ENCODE results near the gene C19orf67. TPM values are rescaled to one million over a fixed set of nuclear protein-coding genes. Genes with fewer than 3 reads are reported as not detected.

The C19orf67 gene
- total and polyA plus RNA-seq, 2 donors from 2014 or later: not detected

GRCh38 chr19:14111486-14111885 lies 25.9 kb upstream of the C19orf67 start:
- H3K36me3 ChIP-seq (ENCODE audit: control insufficient read depth in 2 of 3, insufficient read depth in 3 of 3, low read length in 3 of 3): peaks cover 0 to 2% (median 0%) of the 10 kb centered on the region in 3 donors
- no peak overlapping the region for H3K27ac ChIP-seq (ENCODE audit: low read depth in 2 of 2, low read length in 2 of 2)
- no peak overlapping the region for H3K4me3 ChIP-seq (ENCODE audit: low read length in 3 of 3)
- H3K9ac ChIP-seq (ENCODE audit: low read length in 3 of 3): no peak overlapping the region
- H3K9me3 ChIP-seq (ENCODE audit: control insufficient read depth in 2 of 3, insufficient read depth in 1 of 3, low read length in 3 of 3): no peaks in the 10 kb centered on the region
- TF ChIP-seq, protein P1, sequence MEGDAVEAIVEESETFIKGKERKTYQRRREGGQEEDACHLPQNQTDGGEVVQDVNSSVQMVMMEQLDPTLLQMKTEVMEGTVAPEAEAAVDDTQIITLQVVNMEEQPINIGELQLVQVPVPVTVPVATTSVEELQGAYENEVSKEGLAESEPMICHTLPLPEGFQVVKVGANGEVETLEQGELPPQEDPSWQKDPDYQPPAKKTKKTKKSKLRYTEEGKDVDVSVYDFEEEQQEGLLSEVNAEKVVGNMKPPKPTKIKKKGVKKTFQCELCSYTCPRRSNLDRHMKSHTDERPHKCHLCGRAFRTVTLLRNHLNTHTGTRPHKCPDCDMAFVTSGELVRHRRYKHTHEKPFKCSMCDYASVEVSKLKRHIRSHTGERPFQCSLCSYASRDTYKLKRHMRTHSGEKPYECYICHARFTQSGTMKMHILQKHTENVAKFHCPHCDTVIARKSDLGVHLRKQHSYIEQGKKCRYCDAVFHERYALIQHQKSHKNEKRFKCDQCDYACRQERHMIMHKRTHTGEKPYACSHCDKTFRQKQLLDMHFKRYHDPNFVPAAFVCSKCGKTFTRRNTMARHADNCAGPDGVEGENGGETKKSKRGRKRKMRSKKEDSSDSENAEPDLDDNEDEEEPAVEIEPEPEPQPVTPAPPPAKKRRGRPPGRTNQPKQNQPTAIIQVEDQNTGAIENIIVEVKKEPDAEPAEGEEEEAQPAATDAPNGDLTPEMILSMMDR (IDR thresholded peaks at IDR 0.05; ENCODE audit: borderline replicate concordance, extremely low read depth, insufficient read depth): no peak
- no peak for FAIRE-seq
- intact Hi-C loops (cut with DNase I): no loop called here
- H3K27me3 ChIP-seq (ENCODE audit: control insufficient read depth, insufficient read depth, low read length): no peaks in the 10 kb centered on the region
- DNase-seq: no peak
- peaks cover 0 to 32% (median 18%) of the 10 kb centered on the region in 3 donors for H3K4me1 ChIP-seq (ENCODE audit: control insufficient read depth in 2 of 3, insufficient read depth in 2 of 3, low read depth in 1 of 3, low read length in 3 of 3)

- no peaks in the 10 kb centered on the region for H3K9me3 ChIP-seq (ENCODE audit: control insufficient read depth in 2 of 3, insufficient read depth in 1 of 3, low read length in 3 of 3)
- peaks cover 0 to 24% (median 12%) of the 10 kb centered on the region in 3 donors for H3K4me1 ChIP-seq (ENCODE audit: control insufficient read depth in 2 of 3, insufficient read depth in 2 of 3, low read depth in 1 of 3, low read length in 3 of 3)
- DNase-seq (no peak), FAIRE-seq (no peak)
- no peak overlapping the region for H3K4me3 ChIP-seq (ENCODE audit: low read length in 3 of 3)
- no peak overlapping the region for H3K27ac ChIP-seq (ENCODE audit: low read depth in 2 of 2, low read length in 2 of 2)
- peaks cover 0 to 4% (median 2%) of the 10 kb centered on the region in 3 donors for H3K36me3 ChIP-seq (ENCODE audit: control insufficient read depth in 2 of 3, insufficient read depth in 3 of 3, low read length in 3 of 3)
- H3K9ac ChIP-seq (ENCODE audit: low read length in 3 of 3): no peak overlapping the region
- TF ChIP-seq, protein P1 (IDR thresholded peaks at IDR 0.05; ENCODE audit: borderline replicate concordance, extremely low read depth, insufficient read depth): no peak
- intact Hi-C loops (cut with DNase I): no loop called here
- H3K27me3 ChIP-seq (ENCODE audit: control insufficient read depth, insufficient read depth, low read length): no peaks in the 10 kb centered on the region
These were observed 25.1 kb upstream of the C19orf67 start for GRCh38 chr19:14110650-14111049.

DNA sequence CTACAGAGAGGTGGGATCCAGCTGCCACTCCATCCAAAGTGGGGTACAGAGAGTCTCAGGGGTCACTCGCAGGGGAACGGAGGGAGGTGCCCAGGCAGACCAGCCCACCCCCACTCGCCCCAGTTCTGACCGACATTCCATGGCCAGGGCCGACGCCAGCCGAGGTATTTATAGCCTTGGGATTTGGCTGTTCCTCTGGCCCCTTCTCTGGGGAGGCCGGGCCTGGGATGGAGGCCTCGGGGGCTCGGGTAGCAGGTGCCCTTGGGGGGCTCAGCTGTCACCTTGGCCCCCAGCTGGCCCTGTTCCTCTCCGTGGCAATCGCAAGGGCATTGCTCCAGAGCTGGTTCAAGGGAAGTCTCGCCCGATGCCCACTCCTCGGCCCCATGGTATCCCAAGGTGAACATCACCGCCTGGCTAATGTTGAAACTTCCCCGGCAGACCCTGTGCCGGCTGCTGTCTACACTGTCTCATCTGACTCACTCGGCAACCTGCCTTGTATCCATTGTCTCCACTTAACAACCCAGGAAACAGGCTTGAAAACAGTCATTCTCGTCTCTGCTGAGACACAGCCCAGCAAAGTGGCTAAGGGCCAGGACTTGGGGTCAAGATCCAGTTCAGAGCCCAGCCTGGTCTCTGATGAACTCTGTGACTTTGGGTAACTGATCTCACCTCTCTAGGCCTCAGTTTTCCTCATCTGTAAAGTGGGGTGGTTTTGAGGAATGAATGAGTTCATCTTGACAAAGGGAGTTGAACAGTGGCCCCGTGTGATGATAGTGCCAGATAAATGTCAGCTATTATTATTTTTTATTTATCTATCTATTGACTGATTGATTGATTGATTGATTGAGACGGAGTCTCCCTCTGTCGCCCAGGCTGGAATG lies 22.2 kb upstream of the C19orf67 start:
- Histone ChIP-seq H3K4me1 (ENCODE audit: control insufficient read depth in 2 of 3, insufficient read depth in 2 of 3, low read depth in 1 of 3, low read length in 3 of 3) (peaks cover 0 to 11% (median 5%) of the 10 kb centered on the region in 3 donors), H3K27ac (ENCODE audit: low read depth in 2 of 2, low read length in 2 of 2) (no peak overlapping the region), H3K27me3 (ENCODE audit: control insufficient read depth, insufficient read depth, low read length) (no peaks in the 10 kb centered on the region), H3K9me3 (ENCODE audit: control insufficient read depth in 2 of 3, insufficient read depth in 1 of 3, low read length in 3 of 3) (no peaks in the 10 kb centered on the region), H3K4me3 (ENCODE audit: low read length in 3 of 3) (no peak overlapping the region), H3K36me3 (ENCODE audit: control insufficient read depth in 2 of 3, insufficient read depth in 3 of 3, low read length in 3 of 3) (peaks cover 0 to 19% (median 7%) of the 10 kb centered on the region in 3 donors), H3K9ac (ENCODE audit: low read length in 3 of 3) (no peak overlapping the region)
- TF ChIP-seq, protein P1 (IDR thresholded peaks at IDR 0.05; ENCODE audit: borderline replicate concordance, extremely low read depth, insufficient read depth): no peak
- intact Hi-C loops (cut with DNase I): no loop called here
- FAIRE-seq (no peak), DNase-seq (no peak)
